ENCODE data around the gene MYH10. TPM values are rescaled to one million over a fixed set of nuclear protein-coding genes. Genes with fewer than 3 reads are reported as not detected.

Gene MYH10
- total RNA-seq, 1 donor from 2014 or later: 244 TPM

- Mint-ChIP-seq H3K27me3 (peaks cover 3% of the 10 kb centered on the region), H3K4me1 (ENCODE audit: low read depth) (no peaks in the 10 kb centered on the region), H3K4me3 (ENCODE audit: low read depth) (no peak overlapping the region), H3K27ac (no peak overlapping the region), H3K36me3 (ENCODE audit: insufficient read depth) (no peaks in the 10 kb centered on the region), H3K9me3 (ENCODE audit: low read depth) (no peaks in the 10 kb centered on the region)
- no peak for TF ChIP-seq CTCF (IDR thresholded peaks at IDR 0.05; ENCODE audit: unreplicated experiment)
- DNase-seq (ENCODE audit: low spot score, unreplicated experiment): no peak
These were observed 204.3 kb downstream of the MYH10 start for GRCh38 chr17:8426094-8426720.

Other genes with a start within 250 kb of the MYH10 start
- 1,699 and 1,778 TPM in 2 replicates for gene RPL26, start 247.5 kb downstream of the MYH10 start, total RNA-seq
- gene RNF222, start 232.9 kb downstream of the MYH10 start, total RNA-seq: not detected in 2 replicates
- 30.5 and 40.5 TPM in 2 replicates for gene NDEL1, start 194.8 kb downstream of the MYH10 start, total RNA-seq
- gene CCDC42, start 114.1 kb upstream of the MYH10 start, total RNA-seq: not detected in 2 replicates
- not detected in 2 replicates for gene SPDYE4, start 127.8 kb upstream of the MYH10 start, total RNA-seq
- 10.7 and 11.2 TPM in 2 replicates for gene MFSD6L, start 168.6 kb upstream of the MYH10 start, total RNA-seq
- 0.07 TPM in 1 of 2 replicates, not detected in the other for gene PIK3R6, start 236.9 kb upstream of the MYH10 start, total RNA-seq